ENCODE data around the gene OR6S1.

The OR6S1 gene, protein sequence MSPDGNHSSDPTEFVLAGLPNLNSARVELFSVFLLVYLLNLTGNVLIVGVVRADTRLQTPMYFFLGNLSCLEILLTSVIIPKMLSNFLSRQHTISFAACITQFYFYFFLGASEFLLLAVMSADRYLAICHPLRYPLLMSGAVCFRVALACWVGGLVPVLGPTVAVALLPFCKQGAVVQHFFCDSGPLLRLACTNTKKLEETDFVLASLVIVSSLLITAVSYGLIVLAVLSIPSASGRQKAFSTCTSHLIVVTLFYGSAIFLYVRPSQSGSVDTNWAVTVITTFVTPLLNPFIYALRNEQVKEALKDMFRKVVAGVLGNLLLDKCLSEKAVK

DNA sequence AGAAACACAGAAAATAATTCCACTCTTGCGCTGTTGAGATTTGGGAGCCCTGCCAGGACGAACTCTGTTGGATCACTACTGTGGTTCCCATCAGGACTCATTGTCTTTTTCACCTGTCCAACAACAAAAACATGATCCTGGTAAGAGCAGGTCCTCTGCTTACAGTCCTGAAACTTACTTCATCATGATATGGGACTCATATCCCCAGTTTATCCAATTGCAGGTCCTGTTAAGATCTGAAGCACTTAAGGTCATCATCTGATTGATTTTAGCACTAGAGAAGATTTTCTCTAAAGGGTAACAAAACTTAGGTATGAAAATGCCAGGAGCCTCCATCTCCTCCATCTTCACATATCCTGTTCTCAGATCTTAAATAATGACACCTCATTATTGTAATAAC, at the start of gene OR6S1:
Gene OR6S1 (minus strand): TSS at position 101 of the 400 bp plus-strand sequence. CDS start 0 bp downstream, at position 101.
- DNase-seq (ENCODE audit: low read depth in 2 of 2) = no peak

DNA sequence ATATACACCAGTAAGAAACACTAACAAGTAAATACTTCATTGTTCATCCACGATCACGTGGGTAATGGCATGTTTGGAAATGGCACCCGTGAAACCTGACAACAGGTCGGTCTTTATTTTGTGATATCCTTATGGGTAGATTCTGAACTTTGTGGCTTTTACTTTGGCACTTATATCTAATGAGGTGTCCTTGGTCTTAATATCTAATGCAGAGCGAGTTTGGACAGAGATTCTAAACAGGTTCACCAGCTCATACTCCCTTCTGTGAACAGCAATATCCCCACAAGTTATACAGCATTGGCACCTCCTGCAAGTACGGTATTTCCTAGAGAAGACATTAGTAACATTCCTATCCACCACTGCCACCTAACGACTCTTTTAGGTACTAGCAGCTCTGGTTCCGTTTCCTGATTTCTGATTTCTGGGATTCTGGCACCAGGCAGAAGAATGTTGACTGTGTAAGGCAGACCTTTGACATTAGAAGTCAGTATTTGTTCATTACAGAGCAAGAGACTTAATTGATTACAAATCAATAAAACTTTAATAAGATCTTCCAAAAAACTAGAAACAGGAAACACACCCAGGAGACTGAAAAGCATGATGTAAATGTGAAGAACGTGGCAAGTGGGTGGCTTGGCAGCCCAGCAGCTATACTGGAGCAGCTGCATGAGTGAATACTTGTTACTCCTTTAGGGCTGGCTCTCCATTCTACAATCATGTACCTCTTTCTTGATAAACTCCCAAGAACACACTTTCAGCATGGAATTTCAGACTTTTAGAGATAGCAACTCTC, 49.6 kb upstream of the OR6S1 start:
- no peak for DNase-seq (ENCODE audit: low read depth in 2 of 2)

DNA sequence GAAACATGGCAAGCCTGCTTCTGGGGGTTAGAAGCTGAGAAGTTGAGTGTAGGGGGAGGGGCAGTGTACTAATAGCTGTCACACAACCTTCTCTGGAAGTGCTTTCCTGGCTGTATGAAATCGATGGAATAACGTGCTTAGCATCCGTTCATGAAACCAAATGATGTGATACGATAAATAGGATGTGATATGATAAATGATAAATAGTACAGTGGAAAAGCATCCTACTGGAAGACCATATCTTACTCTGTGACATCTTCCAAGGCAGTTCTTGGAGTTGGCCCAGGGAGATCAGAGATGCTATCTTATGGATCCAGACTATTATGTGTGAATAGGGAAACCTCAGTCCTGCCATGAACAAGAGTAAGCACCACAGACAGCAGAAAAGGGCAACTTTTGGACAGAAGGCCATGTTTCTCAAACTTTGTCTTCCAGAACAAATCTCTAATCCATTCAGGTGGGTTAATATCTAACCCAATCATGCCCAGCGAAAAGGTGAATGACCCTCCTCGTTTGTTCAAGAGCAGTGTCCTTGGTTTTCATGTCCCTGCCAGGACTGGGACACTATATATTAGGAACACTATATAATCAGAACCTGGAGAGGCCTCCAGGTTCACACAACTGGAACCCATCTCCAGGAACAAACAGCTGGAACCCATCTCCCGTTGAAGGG, 46.8 kb upstream of the OR6S1 start, which contains the start of gene ANG:
Gene ANG (plus strand): TSS at position 598 of the 673 bp plus-strand sequence. CDS start 4,801 bp downstream, outside the sequence.
- DNase-seq (ENCODE audit: low read depth in 2 of 2) = no peak

GRCh38 chr14:20687362-20688166, 46.1 kb upstream of the OR6S1 start:
- no peak for DNase-seq (ENCODE audit: low read depth in 2 of 2)

GRCh38 chr14:20686386-20687143, 45.1 kb upstream of the OR6S1 start:
- DNase-seq (ENCODE audit: low read depth in 2 of 2) = no peak

GRCh38 chr14:20684662-20685456, 43.4 kb upstream of the OR6S1 start:
- DNase-seq (ENCODE audit: low read depth in 2 of 2) = no peak

GRCh38 chr14:20683891-20684661, 42.6 kb upstream of the OR6S1 start, which contains the start of gene RNASE4:
Gene RNASE4, plus strand, starts transcription at chr14:20684560. Its CDS starts 14,812 bp downstream, at chr14:20699372.
- peak; percentile 56 to 68 for DNase-seq (ENCODE audit: low read depth in 2 of 2)

DNA sequence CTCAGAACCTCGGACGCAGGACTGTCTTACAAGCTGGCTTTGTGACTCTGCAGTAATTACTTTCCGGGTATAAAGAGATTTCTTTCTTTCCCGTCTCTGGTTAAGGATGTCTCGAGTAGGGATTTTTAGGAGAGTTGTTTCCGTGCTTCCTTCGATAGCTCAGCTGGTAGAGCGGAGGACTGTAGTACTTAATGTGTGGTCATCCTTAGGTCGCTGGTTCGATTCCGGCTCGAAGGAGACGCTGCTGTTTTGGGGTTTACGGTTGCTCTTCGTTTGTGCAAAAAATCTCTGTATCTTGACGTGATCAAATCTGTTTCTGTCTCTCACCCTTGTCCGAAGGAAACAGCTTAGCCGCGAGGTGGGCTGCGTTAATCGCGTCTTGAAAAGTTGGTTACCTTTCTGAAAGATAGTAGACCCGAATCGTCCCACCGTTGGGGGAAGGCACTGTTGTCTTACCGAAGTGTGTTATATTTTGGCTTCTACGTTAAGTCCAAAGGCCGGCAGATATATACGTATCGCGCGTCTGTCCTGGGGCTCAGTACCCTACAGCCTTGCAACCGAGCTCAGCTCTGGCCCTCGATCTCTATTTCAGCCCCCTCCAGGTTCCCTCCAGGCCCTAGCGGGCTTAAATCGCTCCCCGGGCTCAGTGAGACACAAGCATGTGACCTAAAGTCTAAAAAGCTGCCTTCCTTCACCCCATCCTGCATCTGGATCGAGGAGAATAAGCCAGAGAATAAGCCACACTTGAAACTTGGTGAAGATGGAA, 41.8 kb upstream of the OR6S1 start:
- DNase-seq (ENCODE audit: low read depth in 2 of 2) = peak; percentile 52 to 64

DNA sequence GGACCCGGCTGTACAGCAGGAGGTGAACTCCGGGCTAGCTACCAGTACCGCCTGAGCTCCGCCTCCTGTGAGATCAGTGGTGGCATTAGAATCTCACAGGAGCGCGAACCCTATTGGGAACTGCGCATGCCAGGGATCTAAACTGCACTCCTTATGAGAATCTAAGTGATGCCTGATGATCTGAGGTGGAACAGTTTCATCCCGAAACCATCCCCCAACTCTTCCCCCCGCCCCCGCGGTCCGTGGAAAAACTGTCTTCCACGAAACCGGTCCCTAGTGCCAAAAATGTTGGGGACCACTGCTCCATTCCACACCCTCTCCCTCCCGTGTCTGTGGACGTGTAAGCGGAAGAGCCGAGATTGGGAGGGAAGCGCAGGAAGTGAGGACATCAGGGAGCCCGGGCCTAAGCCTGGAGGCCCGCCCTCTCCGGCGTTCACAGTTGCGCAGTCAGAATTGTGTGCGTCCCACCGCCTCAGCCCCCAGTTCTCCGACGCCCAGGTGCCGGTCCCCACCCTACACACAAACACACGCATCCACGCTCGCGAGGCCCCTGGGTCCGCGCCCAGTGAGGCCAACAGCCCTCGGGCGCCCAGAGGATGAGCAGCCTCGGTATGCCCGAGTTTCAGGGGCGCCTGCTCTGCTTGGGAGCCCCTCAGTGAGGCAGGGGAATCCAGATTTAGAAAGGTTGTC, 41.1 kb upstream of the OR6S1 start:
- DNase-seq (ENCODE audit: low read depth in 2 of 2) = peak; percentile 46 to 50

- DNase-seq (ENCODE audit: low read depth in 2 of 2) = no peak
Observed at GRCh38 chr14:20682127-20682434, 40.6 kb upstream of the OR6S1 start.

DNA sequence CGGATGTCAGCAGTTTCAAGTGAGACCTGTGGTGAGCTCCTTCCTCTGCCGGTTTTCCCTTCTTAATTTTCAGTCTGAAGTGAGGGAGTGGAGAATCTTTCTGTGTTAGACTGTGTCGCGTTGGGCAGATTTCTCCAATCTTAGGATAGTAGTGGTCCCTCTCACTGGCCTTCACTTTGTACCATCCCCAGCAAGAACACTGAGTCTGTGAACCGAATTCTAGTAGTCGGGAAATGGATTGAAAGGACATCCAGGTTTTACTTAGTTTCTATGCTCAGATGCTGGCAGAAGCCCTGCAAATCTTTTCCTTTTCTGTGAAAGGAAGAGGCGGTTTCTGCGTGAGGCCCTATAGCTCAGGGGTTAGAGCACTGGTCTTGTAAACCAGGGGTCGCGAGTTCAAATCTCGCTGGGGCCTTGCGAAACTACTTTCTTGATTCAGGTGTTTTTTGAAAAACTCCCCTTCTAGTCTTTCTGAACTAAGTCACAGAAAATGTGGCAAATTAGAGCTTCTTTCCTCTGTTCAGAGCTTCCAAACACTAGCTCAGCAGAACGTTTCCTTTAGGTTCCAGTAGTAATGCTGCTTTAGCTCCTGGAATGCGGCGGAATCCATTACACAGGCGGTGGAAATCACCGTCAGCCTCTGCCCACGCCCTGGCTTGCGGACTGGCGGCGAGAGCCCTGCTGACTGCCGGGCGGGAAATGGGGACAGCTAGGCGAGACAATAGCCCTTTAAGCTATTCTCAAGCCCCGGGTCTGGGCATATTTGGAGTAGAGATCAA, 40.0 kb upstream of the OR6S1 start:
- peak; percentile 76 to 79 for DNase-seq (ENCODE audit: low read depth in 2 of 2)

GRCh38 chr14:20680843-20681347, 39.4 kb upstream of the OR6S1 start:
- no peak for DNase-seq (ENCODE audit: low read depth in 2 of 2)

DNA sequence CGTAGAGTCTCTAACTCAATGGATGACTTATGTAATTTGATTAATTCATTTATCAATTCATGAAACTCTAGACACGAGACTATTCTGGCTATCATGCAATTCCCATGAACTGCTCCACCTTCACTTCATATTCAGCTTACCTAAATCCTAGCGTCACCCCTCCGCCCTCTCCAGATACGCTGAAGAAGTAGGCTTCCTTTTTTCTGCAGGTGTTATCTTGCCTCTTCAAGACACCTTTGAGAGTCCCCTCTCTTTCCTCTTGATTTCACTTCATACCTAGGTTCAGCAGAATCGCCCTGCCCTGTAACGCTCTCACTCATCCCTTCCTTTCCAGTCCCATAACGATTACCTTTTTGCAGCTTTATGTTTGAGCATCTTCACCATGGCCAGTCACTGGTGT, 38.9 kb upstream of the OR6S1 start:
- no peak for DNase-seq (ENCODE audit: low read depth in 2 of 2)

- DNase-seq (ENCODE audit: low read depth in 2 of 2) = no peak
Observed at GRCh38 chr14:20679907-20680306, 38.4 kb upstream of the OR6S1 start.

GRCh38 chr14:20676072-20676471, 34.6 kb upstream of the OR6S1 start:
- no peak for DNase-seq (ENCODE audit: low read depth in 2 of 2)

DNA sequence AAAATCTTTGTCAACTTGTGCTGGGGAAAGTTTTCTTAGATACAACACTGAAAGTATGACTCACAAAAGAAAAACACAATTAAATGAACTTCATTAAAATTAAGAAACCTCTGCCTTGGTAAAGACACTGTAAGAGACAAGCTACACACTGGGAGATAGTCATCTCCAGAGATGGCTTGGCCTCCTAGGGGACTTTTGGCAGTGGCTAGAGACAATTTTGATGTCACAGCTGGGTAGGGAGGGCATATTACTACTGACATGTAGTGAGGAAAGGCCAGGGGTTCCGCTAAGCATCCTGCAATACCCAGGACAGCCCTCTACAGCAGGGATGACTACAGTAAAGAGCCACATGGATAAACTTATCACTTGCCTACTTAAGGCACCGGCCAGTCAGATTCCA, 34.2 kb upstream of the OR6S1 start:
- DNase-seq (ENCODE audit: low read depth in 2 of 2) = no peak

Measured in stimulated activated CD4-positive, alpha-beta T cell treated with anti-CD3 and anti-CD28 coated beads, Interleukin-1b, Interleukin-23, amount 100 ng/mL, for 1 hour (primary cell).